Peyer's patch (tissue), 4 donors: ENCODE data around the gene LRRTM3.

Source experiments
- POLR2A ChIP-seq, 2 donors: fragments of 450-650 bp; IDR thresholded peaks; one replicate each; pipeline ENCODE4 v1.5.1; 2017; ENCODE audit warnings: antibody characterized with exemption in 2 of 2, mild to moderate bottlenecking in 2 of 2, moderate library complexity in 2 of 2
- TF ChIP-seq, protein P1 (sequence below), 6 experiments: fragments of 450-650 bp in 4 of 6; fragments of 200-600 bp in 2 of 6; sonication (generic) in 1 of 6; IDR thresholded peaks; one replicate each; pipeline ENCODE4 v1.5.1; 2017 to 2019; ENCODE audit warnings: antibody characterized with exemption in 6 of 6, mild to moderate bottlenecking in 3 of 6, moderate library complexity in 1 of 6

DNA sequence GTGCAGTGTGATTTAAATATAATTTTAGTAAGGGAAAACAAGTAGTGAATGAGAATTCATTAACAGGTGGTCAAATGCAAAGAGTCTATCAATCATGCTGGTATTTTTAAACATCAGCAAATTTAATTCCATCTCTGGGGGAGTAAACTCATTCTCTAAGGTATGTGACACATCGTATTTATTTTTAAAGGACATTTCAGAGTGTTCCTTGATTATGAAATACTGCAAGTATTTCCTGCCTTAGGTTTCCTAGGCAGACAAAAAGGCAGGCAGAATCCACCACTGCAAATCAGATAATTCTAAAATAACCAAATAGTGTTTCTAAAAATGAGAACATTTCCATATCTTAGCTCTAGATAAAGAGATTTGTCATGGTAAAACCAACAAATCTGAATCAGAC is 193.8 kb downstream of the LRRTM3 start:
- TF ChIP-seq, protein P1, sequence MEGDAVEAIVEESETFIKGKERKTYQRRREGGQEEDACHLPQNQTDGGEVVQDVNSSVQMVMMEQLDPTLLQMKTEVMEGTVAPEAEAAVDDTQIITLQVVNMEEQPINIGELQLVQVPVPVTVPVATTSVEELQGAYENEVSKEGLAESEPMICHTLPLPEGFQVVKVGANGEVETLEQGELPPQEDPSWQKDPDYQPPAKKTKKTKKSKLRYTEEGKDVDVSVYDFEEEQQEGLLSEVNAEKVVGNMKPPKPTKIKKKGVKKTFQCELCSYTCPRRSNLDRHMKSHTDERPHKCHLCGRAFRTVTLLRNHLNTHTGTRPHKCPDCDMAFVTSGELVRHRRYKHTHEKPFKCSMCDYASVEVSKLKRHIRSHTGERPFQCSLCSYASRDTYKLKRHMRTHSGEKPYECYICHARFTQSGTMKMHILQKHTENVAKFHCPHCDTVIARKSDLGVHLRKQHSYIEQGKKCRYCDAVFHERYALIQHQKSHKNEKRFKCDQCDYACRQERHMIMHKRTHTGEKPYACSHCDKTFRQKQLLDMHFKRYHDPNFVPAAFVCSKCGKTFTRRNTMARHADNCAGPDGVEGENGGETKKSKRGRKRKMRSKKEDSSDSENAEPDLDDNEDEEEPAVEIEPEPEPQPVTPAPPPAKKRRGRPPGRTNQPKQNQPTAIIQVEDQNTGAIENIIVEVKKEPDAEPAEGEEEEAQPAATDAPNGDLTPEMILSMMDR (IDR thresholded peaks at IDR 0.05): no peak
- no peak for TF ChIP-seq POLR2A (IDR thresholded peaks at IDR 0.05)
